Rectal smooth muscle tissue (tissue), 1 donor: ENCODE results near the gene SIMC1.

Source experiments
- H3K27ac ChIP-seq: one replicate; pipeline ENCODE4 v1.7.0; 2013; ENCODE audit warnings: low read depth, low read length, inconsistent platforms
- H3K27me3 ChIP-seq: one replicate; pipeline ENCODE4 v1.7.0; 2013; ENCODE audit warnings: low read length; ENCODE audit not compliant: control insufficient read depth, insufficient read depth
- H3K36me3 ChIP-seq: one replicate; pipeline ENCODE4 v1.7.0; 2013; ENCODE audit warnings: low read length; ENCODE audit not compliant: control insufficient read depth, insufficient read depth
- H3K4me1 ChIP-seq: one replicate; pipeline ENCODE4 v1.7.0; 2013; ENCODE audit warnings: low read length; ENCODE audit not compliant: control insufficient read depth, insufficient read depth
- H3K4me3 ChIP-seq: one replicate; pipeline ENCODE4 v1.7.0; 2013; ENCODE audit warnings: low read length
- H3K9ac ChIP-seq: one replicate; pipeline ENCODE4 v1.7.0; 2013; ENCODE audit warnings: low read length

The SIMC1 gene

DNA sequence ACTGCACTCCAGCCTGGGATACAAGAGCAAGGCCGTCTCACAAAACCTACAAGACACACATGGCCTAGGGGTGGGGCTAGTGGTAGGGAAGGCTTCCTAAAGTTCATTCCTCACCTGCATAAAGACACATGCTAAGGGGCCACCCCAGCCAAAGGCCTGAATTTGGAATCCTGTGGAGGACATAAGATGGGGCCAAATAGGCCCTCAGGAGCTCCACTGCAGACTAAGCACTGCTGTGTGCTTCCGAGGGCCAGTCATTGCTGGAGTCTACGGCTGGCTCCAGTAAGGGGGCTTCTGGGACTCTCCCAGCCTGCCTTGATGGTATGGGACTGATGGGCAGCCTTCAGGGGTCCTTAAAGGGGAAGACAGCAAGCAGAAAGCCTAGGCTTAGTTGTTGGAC, 144.5 kb downstream of the SIMC1 start:
- Histone ChIP-seq H3K9ac (no peak overlapping the region), H3K36me3 (peaks cover 22% of the 10 kb centered on the region), H3K4me3 (no peak overlapping the region), H3K27ac (peak overlapping the region; percentile 74), H3K27me3 (no peaks in the 10 kb centered on the region), H3K4me1 (peaks cover 4% of the 10 kb centered on the region)

DNA sequence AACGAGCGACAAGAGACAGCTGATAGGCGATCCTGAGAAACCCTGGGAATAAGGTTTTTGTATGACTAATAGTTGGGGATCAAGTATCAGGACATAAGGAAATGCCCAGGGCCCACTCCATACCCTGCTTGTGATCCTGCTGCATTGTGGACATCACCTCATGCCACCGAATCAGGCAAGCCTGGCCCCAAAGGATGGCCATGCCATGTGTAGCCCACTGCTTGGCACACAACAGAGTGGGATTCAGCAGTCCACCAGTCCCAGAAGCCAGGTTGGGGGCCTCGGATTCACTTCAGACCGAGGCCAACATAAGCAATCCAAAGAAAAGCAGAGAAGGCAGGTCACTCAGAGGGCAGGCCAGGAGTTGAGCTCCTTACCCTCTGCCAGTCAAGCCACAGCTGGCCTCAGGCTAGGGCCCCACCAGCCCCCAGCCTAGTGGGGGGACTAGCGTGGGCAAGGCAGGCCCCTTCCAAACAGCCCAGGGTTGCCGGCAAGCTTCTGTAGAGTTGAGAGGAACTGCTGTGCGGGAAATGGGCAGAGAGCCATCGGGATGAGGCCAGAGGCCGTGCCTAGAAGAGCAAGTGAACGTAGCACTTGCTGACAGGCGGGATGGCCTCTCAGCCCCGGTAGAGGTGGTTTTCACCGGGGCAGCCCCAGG, 145.2 kb downstream of the SIMC1 start:
- Histone ChIP-seq H3K27me3 (no peaks in the 10 kb centered on the region), H3K4me3 (no peak overlapping the region), H3K36me3 (peaks cover 22% of the 10 kb centered on the region), H3K27ac (no peak overlapping the region), H3K4me1 (peaks cover 4% of the 10 kb centered on the region), H3K9ac (no peak overlapping the region)

DNA sequence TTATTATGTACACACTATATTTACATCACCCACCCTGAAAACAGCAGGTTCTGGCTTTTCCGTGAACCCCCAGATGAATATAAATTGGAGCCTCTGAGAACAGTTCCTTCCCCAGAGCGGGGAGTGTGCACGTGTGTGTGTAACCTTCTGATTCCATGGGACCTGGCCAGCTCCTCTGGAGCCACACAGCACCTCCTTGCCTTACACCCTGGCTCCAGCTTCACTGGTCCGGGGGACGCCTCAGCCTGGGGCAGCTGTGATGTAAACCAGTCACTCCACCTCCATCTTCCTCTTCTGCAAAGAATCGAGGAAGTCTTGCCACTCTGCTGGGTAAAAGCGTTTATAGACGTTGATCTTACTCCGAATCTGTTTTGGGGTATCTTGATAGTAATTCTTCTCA, 145.7 kb downstream of the SIMC1 start:
- H3K4me1 ChIP-seq: peaks cover 4% of the 10 kb centered on the region
- no peaks in the 10 kb centered on the region for H3K27me3 ChIP-seq
- H3K36me3 ChIP-seq: peaks cover 22% of the 10 kb centered on the region
- H3K27ac ChIP-seq: no peak overlapping the region
- no peak overlapping the region for H3K9ac ChIP-seq
- no peak overlapping the region for H3K4me3 ChIP-seq

DNA sequence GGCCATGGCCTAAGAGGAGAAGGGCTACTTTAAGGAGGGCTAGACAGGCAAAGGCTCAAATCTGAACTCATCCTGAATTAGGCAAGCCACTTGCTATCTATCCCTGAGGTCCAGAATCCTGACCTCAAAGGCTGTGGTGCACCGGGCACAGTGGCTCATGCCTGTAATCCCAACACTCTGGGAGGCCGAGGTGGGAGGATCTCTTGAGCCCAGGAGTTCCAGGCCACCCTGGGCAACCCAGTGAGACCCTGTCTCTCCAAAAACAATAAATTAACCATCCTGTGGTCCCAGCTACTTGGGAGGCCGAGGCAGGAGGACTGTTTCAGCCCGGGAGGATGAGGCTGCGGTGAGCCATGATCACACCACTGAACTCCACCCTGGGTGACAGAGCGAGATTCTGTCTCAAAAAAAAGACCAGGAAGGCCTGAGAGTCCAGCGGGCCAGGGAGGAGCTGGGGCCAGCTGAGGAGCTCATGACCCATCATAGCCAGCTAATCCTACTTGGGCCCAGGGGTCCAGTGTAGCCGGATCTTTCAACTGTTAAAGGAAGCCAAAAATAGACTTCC, 146.2 kb downstream of the SIMC1 start:
- no peak overlapping the region for H3K9ac ChIP-seq
- H3K36me3 ChIP-seq: peaks cover 22% of the 10 kb centered on the region
- H3K4me1 ChIP-seq: peaks cover 5% of the 10 kb centered on the region
- no peak overlapping the region for H3K4me3 ChIP-seq
- H3K27ac ChIP-seq: no peak overlapping the region
- no peaks in the 10 kb centered on the region for H3K27me3 ChIP-seq

DNA sequence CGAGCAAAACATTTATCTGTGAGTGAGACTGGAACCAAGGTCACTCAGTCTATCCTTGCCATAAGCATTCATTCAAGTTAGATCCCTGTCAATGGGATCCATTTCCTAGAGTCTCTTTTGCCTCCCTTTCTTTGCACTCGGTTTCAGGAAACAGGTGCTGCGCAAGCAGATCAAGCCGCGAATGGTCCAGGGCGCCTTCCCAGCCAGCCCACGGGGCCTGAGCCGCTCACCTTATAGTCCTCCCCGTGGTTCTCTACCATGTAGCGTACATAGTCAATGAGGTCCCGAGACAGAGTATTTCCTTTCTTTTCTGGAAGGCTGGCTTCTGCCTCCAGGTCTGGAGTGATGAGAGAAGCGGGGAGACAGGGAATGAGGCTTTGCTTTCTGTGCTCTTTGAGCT, 146.8 kb downstream of the SIMC1 start:
- no peaks in the 10 kb centered on the region for H3K27me3 ChIP-seq
- H3K9ac ChIP-seq: no peak overlapping the region
- H3K36me3 ChIP-seq: peaks cover 22% of the 10 kb centered on the region
- H3K4me3 ChIP-seq: no peak overlapping the region
- H3K27ac ChIP-seq: no peak overlapping the region
- peaks cover 9% of the 10 kb centered on the region for H3K4me1 ChIP-seq

DNA sequence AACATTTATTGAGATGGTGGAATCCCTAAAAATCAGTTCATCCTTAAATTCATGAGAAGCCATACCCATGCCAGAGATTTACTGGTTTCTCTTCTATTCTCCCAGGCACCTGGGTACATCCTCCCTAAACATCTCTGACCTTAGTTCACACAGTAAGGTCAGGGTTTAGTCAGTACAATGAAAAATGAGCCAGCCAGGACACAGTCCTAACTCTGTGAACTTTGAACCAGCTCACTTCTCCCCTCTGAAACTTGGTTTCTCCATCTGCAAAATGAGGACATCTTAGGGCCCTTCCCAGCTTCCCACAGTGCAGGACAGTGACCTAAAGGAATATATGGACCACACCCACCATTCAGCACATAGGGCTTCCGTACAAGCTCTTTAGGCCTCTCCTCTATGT, 148.3 kb downstream of the SIMC1 start:
- H3K4me1 ChIP-seq: peaks cover 9% of the 10 kb centered on the region
- no peak overlapping the region for H3K9ac ChIP-seq
- H3K27ac ChIP-seq: no peak overlapping the region
- H3K4me3 ChIP-seq: no peak overlapping the region
- no peaks in the 10 kb centered on the region for H3K27me3 ChIP-seq
- peaks cover 23% of the 10 kb centered on the region for H3K36me3 ChIP-seq

DNA sequence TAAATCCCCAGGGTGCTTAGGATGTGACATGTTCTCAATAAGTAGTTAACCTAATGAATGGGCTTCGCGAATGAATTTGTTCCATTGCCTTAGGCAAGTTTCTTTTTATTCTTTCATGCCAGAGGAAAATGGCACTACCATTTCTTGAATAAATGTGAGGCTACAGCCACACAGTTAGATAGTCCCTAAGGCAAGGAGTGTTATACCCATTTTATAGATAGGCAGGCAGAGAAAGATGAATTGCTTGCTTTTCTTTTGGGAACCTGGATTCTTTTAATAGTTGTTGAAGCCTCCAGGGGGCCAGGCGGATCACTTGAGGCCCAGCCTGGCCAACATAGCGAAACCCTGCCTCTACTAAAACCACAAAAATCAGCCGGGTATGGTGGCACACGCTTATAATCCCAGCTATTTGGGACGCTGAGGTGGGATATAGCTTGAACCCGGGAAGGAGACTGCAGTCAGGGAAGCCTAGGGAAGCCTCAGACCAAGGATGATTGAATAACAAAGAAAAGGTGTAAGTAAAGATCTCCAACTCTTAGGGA, 149.2 kb downstream of the SIMC1 start:
- H3K36me3 ChIP-seq: peaks cover 24% of the 10 kb centered on the region
- peak overlapping the region; percentile 7 for H3K9ac ChIP-seq
- H3K27me3 ChIP-seq: no peaks in the 10 kb centered on the region
- H3K27ac ChIP-seq: no peak overlapping the region
- peak overlapping the region; percentile 86 for H3K4me3 ChIP-seq
- H3K4me1 ChIP-seq: peaks cover 5% of the 10 kb centered on the region

DNA sequence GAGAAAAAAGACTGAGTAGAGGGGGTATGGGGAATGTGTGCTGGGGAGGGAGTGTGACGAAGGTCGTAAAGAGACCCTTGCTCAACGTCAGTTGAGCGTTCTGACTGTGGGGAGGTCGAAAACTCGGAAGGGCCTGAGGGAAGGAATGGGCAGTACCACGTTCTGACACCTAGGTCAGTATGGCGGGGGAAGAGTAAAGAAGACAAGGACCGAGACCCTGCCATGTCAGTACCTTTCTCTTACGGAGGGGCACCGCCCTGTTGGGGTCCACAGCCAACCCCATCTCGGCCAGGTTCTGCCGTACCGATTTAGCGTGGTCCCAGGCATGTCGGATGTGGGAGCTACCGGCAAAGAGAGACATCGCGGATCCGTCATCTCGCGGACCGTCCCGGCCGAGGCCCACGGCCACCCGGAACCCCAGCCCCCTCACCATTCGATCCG, 149.8 kb downstream of the SIMC1 start:
- Histone ChIP-seq H3K4me1 (peaks cover 5% of the 10 kb centered on the region), H3K27ac (peak overlapping the region; percentile 99), H3K27me3 (no peaks in the 10 kb centered on the region), H3K4me3 (peak overlapping the region; percentile 86), H3K9ac (peak overlapping the region; percentile 63), H3K36me3 (peaks cover 24% of the 10 kb centered on the region)

DNA sequence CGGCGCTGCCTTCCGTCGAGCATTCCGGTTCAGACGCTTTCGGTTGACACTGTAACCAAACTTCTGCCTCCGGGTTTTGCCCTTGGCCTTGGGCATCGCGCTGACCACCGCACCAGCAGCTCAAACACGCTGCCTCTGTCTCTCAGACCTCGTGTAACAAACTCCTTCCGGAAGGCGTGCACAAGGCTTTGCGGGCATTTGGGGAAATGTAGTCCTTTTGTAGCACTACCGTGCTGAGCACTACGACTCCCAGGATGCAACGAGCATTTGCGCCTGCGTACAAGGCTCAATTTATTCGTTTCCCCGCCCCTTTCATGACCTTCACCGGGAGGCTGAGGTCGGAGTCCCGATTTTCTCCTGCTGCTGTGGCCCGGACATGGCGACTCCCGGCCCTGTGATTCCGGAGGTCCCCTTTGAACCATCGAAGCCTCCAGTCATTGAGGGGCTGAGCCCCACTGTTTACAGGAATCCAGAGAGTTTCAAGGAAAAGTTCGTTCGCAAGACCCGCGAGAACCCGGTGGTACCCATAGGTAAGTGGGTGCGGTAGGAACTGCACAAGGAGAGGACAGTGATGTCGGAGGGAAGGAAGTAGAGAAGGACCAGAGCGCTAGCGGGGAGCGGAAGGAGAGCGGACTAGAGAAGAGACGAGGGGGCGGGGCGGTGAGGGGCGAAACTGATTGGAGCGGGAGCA, 150.4 kb downstream of the SIMC1 start, which contains the start of the genes HIGD2A and NOP16:
TSS of gene HIGD2A (plus strand) at position 308 of the 691 bp plus-strand sequence. CDS start at position 377, 69 bp downstream.
TSS of gene NOP16 (minus strand) at position 155 of the 691 bp plus-strand sequence. CDS start at position 96, 59 bp downstream.
- H3K27me3 ChIP-seq: no peaks in the 10 kb centered on the region
- peak within 1 kb of the TSS; percentile 86 for H3K4me3 ChIP-seq
- peak within 1 kb of the TSS; percentile 99 for H3K27ac ChIP-seq
- peaks cover 22% of the 10 kb centered on the region for H3K36me3 ChIP-seq
- H3K9ac ChIP-seq: peak within 1 kb of the TSS; percentile 86
- peaks cover 5% of the 10 kb centered on the region for H3K4me1 ChIP-seq

DNA sequence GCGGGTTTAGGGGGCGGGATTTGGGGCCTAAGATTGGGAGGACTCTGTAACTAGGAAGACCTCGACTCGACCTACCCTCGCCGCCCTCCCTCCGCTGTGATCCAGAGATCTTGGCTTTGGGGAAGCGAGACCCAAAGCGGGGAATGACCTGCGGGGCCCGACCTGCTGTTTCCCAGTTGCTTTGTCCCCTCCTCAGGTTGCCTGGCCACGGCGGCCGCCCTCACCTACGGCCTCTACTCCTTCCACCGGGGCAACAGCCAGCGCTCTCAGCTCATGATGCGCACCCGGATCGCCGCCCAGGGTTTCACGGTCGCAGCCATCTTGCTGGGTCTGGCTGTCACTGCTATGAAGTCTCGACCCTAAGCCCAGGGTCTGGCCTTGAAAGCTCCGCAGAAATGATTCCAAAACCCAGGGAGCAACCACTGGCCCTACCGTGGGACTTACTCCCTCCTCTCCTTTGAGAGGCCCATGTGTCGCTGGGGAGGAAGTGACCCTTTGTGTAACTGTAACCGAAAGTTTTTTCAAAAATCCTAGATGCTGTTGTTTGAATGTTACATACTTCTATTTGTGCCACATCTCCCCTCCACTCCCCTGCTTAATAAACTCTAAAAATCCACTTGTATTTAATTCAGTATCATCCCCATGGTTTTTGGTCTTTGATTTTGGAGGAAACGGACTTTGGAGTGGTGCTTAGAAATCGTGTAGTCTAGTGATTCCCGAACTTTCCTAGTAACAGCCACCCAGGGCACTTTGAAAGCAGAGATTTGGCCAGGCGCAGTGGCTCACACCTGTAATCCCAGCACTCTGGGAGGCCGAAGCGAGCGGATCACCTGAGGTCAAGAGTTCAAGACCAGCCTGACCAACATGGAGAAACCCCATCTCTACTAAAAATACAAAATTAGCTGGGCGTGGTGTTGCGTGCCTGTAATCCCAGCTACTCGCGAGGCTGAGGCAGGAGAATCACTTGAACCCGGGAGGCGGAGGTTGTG, 151.2 kb downstream of the SIMC1 start:
- Histone ChIP-seq H3K4me3 (peak overlapping the region; percentile 86), H3K27ac (peak overlapping the region; percentile 99), H3K9ac (peak overlapping the region; percentile 64), H3K4me1 (peaks cover 5% of the 10 kb centered on the region), H3K27me3 (no peaks in the 10 kb centered on the region), H3K36me3 (peaks cover 24% of the 10 kb centered on the region)

DNA sequence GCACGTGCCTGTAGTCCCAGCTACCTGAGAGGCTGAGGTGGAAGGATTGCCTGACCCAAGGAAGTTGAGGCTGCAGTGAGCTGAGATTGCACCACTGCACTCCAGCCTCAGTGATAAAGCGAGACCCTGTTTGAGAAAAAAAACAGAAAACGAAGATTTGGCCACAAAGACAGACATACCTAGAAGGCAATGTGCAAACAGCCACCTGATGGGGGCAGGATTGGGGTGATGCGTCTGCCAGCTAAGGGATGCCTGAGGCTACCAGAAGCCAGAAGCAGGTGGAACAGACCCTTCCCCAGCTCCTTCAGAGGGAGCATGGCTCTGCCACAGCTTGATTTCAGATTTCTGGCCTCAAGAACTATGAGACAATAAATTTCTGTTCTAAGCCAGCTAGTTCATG, 153.3 kb downstream of the SIMC1 start:
- H3K27ac ChIP-seq: no peak overlapping the region
- peaks cover 23% of the 10 kb centered on the region for H3K36me3 ChIP-seq
- H3K9ac ChIP-seq: no peak overlapping the region
- H3K27me3 ChIP-seq: no peaks in the 10 kb centered on the region
- peaks cover 5% of the 10 kb centered on the region for H3K4me1 ChIP-seq
- no peak overlapping the region for H3K4me3 ChIP-seq
